ENCODE results near the gene CLCA1. TPM values are rescaled to one million over a fixed set of nuclear protein-coding genes. Genes with fewer than 3 reads are reported as not detected.

CLCA1 gene
- total and polyA plus RNA-seq, 4 donors = 0.06 to 0.10 TPM; not detected in 2

DNA sequence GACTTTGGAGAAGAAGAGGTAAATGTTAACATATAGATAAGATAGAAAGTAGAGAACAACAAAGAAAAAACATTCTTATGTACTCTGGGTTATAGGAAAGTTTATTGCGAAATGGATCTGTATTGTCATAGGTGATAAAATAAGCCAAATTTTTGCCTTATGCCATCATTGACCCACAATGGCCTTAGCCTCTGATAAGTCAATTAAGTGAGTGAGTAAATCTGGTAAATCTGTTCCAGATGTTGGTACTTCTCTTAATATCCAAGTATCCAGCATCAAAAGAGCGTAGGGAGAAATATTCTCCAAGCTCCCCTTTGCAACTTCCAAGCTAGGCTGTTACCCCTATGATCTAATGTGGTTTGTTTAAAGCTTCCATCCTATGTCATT lies 39.8 kb downstream of the CLCA1 start:
- DNase-seq (ENCODE audit: low read depth in 4 of 6, low spot score in 6 of 6) = no peak
- H3K4me1 ChIP-seq (ENCODE audit: control insufficient read depth, insufficient read depth, low read length) = peaks cover 6% of the 10 kb centered on the region
- WGBS (ENCODE audit: insufficient coverage) = no CpG with 5 or more reads among the region's 2 CpGs
- no peak overlapping the region for H3K27ac ChIP-seq (ENCODE audit: low read depth, low read length)
- no peak overlapping the region for H3K4me3 ChIP-seq (ENCODE audit: low read depth, low read length)
- H3K36me3 ChIP-seq (ENCODE audit: control insufficient read depth, insufficient read depth, low read length) = no peaks in the 10 kb centered on the region
- no peaks in the 10 kb centered on the region for H3K27me3 ChIP-seq (ENCODE audit: control insufficient read depth, insufficient read depth, low read length)
- H3K9me3 ChIP-seq (ENCODE audit: control insufficient read depth, insufficient read depth, low read length) = no peaks in the 10 kb centered on the region

DNA sequence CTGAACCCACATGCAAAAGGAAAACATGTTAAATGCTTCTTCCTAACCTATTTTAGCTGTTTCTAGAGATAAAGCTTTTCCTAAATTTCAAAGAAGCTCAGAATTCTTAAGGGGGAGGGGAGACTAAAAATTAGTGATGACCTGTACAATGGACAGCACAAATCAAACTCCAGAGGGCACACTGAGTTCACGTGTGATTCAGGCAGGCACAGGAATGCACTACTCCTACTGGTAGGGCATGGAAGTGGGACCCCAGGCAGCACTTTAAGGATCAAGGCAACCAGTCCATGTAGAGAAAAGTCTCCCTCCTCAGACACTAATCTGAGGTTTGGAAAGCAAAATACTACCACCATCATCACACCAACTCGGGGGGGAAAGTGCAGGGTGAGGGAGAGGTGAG lies 46.9 kb downstream of the CLCA1 start:
- no peaks in the 10 kb centered on the region for H3K27me3 ChIP-seq (ENCODE audit: control insufficient read depth, insufficient read depth, low read length)
- no peaks in the 10 kb centered on the region for H3K4me1 ChIP-seq (ENCODE audit: control insufficient read depth, insufficient read depth, low read length)
- no CpG with 5 or more reads among the region's 2 CpGs for WGBS (ENCODE audit: insufficient coverage)
- no peak for DNase-seq (ENCODE audit: low read depth in 4 of 6, low spot score in 6 of 6)
- no peaks in the 10 kb centered on the region for H3K9me3 ChIP-seq (ENCODE audit: control insufficient read depth, insufficient read depth, low read length)
- no peak overlapping the region for H3K4me3 ChIP-seq (ENCODE audit: low read depth, low read length)
- no peak overlapping the region for H3K27ac ChIP-seq (ENCODE audit: low read depth, low read length)
- H3K36me3 ChIP-seq (ENCODE audit: control insufficient read depth, insufficient read depth, low read length) = no peaks in the 10 kb centered on the region

DNA sequence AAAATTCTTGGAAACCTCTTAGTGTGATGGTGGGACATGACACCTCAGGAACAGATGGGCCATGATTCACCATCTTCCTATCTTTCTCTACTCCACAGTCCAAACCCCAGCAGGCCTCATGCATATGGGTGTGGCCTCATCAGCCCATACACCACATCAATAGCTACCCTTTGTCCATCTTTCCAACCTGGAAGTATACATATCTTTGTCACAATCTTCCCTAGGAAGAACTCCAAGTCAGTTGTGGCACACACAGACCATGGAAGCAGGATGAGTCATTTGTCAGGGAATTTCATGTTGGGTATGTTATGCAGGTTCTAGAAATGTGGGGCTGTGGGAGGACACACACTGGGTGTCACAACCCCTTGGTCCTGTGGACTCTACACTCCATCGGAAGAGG lies 47.6 kb downstream of the CLCA1 start:
- WGBS (ENCODE audit: insufficient coverage) = no CpG with 5 or more reads among the region's 1 CpG
- Histone ChIP-seq H3K27me3 (ENCODE audit: control insufficient read depth, insufficient read depth, low read length) (no peaks in the 10 kb centered on the region), H3K4me3 (ENCODE audit: low read depth, low read length) (no peak overlapping the region), H3K36me3 (ENCODE audit: control insufficient read depth, insufficient read depth, low read length) (no peaks in the 10 kb centered on the region), H3K9me3 (ENCODE audit: control insufficient read depth, insufficient read depth, low read length) (no peaks in the 10 kb centered on the region), H3K27ac (ENCODE audit: low read depth, low read length) (no peak overlapping the region), H3K4me1 (ENCODE audit: control insufficient read depth, insufficient read depth, low read length) (no peaks in the 10 kb centered on the region)
- no peak for DNase-seq (ENCODE audit: low read depth in 4 of 6, low spot score in 6 of 6)

DNA sequence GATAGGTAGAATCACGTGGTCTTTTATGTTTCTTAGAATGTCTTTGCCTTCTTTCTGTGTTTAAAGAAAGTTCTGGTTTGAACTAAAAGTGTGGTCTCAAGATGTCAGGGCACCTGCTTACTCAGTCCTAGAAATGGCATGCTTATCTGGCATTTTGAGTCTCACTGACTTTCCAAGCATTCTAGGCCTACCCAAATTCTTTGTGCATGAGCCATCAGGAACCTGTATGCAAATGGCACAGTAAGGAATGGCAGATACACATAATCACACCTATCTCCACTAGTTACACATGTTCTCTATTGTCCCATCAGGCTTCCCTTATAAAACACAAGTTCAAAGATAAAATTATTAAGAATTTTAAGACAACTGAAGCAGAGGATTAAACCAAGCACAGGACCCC lies 48.6 kb downstream of the CLCA1 start:
- no peak for DNase-seq (ENCODE audit: low read depth in 4 of 6, low spot score in 6 of 6)
- no peak overlapping the region for H3K4me3 ChIP-seq (ENCODE audit: low read depth, low read length)
- no peak overlapping the region for H3K27ac ChIP-seq (ENCODE audit: low read depth, low read length)
- H3K4me1 ChIP-seq (ENCODE audit: control insufficient read depth, insufficient read depth, low read length) = no peaks in the 10 kb centered on the region
- H3K9me3 ChIP-seq (ENCODE audit: control insufficient read depth, insufficient read depth, low read length) = no peaks in the 10 kb centered on the region
- H3K27me3 ChIP-seq (ENCODE audit: control insufficient read depth, insufficient read depth, low read length) = no peaks in the 10 kb centered on the region
- WGBS (ENCODE audit: insufficient coverage) = no CpG with 5 or more reads among the region's 1 CpG
- H3K36me3 ChIP-seq (ENCODE audit: control insufficient read depth, insufficient read depth, low read length) = no peaks in the 10 kb centered on the region

DNA sequence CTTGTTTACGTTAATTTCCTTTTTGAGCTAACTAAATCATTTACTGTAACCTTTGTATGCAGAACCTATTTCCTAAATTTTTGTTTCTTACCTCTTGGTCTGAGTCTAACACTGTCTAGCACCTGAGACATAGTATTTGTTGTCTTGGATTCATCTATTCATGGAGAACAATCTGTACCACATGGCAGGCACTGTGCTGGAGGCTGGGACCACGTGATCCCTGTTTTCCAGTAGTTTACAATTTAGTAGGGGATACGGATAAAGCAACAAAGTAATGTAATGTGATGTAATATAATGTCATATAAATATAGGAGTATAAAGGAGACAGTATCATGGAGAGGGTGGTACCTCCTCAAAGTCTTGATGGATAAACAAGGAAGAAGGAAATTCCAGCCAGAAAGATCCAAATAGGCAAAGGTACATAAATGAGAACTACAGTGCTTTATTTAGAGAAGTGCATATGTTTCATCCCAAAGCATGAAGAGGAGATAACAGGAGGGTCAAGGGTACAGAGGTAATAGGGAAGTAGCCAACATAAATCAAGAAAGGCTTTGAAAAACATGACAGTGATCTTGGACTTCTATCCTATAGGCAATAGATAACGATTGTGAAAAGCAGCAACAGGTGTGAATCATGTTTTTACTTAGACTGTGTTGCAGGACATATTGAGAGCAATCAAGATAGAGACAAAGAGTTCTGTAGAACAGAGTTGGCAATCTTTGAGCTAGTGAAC lies 52.2 kb downstream of the CLCA1 start:
- Histone ChIP-seq H3K9me3 (ENCODE audit: control insufficient read depth, insufficient read depth, low read length) (no peaks in the 10 kb centered on the region), H3K27me3 (ENCODE audit: control insufficient read depth, insufficient read depth, low read length) (no peaks in the 10 kb centered on the region), H3K36me3 (ENCODE audit: control insufficient read depth, insufficient read depth, low read length) (no peaks in the 10 kb centered on the region), H3K4me1 (ENCODE audit: control insufficient read depth, insufficient read depth, low read length) (no peaks in the 10 kb centered on the region), H3K27ac (ENCODE audit: low read depth, low read length) (no peak overlapping the region), H3K4me3 (ENCODE audit: low read depth, low read length) (no peak overlapping the region)
- 90% methylated on average over 2 of the region's 4 CpGs for WGBS (ENCODE audit: insufficient coverage)
- DNase-seq (ENCODE audit: low read depth in 4 of 6, low spot score in 6 of 6) = no peak

DNA sequence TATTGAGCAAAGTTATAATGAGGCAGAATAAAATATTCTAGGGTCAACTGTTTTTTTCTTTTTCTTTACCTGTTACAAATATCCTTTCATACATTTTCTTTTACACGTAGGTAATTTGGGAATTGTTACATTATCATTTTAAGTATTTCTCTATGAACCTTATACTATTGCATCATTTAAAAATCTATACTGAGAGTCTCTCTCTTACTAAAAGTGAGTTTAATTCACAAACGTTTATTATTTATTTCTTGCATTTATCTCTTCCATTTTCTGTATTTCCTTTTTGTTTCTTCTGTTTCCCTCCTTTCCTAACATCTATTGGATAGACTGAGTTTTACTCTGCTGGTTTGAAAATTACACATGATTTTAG lies 52.8 kb downstream of the CLCA1 start:
- no CpG with 5 or more reads among the region's 2 CpGs for WGBS (ENCODE audit: insufficient coverage)
- DNase-seq (ENCODE audit: low read depth in 4 of 6, low spot score in 6 of 6) = no peak

DNA sequence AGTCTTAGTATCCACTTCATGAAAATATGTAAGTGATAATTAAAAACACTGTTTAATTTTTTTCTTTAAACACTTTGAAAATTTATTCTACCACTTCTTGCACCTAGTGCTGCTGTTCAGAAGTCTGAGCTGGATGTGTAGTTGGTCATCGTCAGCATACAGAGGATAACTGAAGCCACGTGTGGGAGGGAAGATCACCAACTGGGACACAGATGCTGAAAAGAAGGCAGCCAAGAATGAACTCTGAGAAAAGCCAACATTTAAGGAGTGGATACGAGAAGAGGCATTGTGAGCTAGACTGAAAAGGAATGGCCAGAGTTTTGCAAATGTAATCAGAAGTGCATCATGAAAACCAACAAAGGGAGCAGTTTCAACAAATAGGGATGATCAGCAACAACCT lies 53.5 kb downstream of the CLCA1 start:
- H3K27ac ChIP-seq (ENCODE audit: low read depth, low read length) = no peak overlapping the region
- WGBS (ENCODE audit: insufficient coverage) = 71% methylated on average over 3 of the region's 3 CpGs

More for the DNA sequence above, 52.8 kb downstream of the CLCA1 start:
- Histone ChIP-seq H3K27me3 (ENCODE audit: control insufficient read depth, insufficient read depth, low read length) (no peaks in the 10 kb centered on the region), H3K27ac (ENCODE audit: low read depth, low read length) (no peak overlapping the region), H3K36me3 (ENCODE audit: control insufficient read depth, insufficient read depth, low read length) (no peaks in the 10 kb centered on the region), H3K4me1 (ENCODE audit: control insufficient read depth, insufficient read depth, low read length) (no peaks in the 10 kb centered on the region), H3K9me3 (ENCODE audit: control insufficient read depth, insufficient read depth, low read length) (no peaks in the 10 kb centered on the region), H3K4me3 (ENCODE audit: low read depth, low read length) (no peak overlapping the region)

DNA sequence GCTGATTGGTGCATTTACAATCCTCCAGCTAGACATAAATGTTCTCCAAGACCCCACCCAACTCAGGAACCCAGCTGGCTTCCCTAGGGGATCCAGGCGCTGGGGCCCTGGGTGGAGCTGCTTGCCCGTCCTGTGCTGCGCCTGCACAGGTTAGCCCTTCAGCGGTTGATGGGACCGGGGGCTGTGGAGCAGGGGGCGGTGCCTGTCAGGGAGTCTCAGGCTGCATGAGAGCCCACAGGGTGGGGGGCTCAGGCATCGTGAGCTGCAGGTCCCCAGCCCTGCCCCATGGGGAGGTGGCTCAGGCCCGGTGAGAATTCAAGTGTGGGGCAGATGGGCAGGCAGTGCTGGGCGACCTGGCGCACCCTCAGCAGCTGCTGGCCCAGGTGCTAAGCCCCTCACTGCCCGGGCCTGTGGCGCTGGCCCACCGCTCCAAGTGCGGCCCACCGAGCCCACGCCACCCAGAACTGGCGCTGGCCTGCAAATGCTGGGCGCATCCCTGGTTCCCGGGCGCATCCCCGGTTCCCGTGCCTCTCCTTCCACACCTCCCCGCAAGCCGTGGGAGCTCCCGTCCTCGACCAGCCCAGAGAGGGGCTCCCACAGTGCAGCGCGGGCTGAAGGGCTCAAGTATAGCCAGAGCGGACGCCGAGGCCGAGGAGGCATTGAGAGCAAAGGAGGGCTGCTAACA lies 55.1 kb downstream of the CLCA1 start:
- no peaks in the 10 kb centered on the region for H3K27me3 ChIP-seq (ENCODE audit: control insufficient read depth, insufficient read depth, low read length)
- H3K36me3 ChIP-seq (ENCODE audit: control insufficient read depth, insufficient read depth, low read length) = no peaks in the 10 kb centered on the region
- DNase-seq (ENCODE audit: low read depth in 4 of 6, low spot score in 6 of 6) = no peak
- H3K27ac ChIP-seq (ENCODE audit: low read depth, low read length) = no peak overlapping the region
- H3K9me3 ChIP-seq (ENCODE audit: control insufficient read depth, insufficient read depth, low read length) = no peaks in the 10 kb centered on the region
- no peaks in the 10 kb centered on the region for H3K4me1 ChIP-seq (ENCODE audit: control insufficient read depth, insufficient read depth, low read length)
- WGBS (ENCODE audit: insufficient coverage) = 98% methylated on average over 28 of the region's 32 CpGs
- no peak overlapping the region for H3K4me3 ChIP-seq (ENCODE audit: low read depth, low read length)

More for the DNA sequence above, 53.5 kb downstream of the CLCA1 start:
- Histone ChIP-seq H3K4me1 (ENCODE audit: control insufficient read depth, insufficient read depth, low read length) (no peaks in the 10 kb centered on the region), H3K36me3 (ENCODE audit: control insufficient read depth, insufficient read depth, low read length) (no peaks in the 10 kb centered on the region), H3K27me3 (ENCODE audit: control insufficient read depth, insufficient read depth, low read length) (no peaks in the 10 kb centered on the region), H3K9me3 (ENCODE audit: control insufficient read depth, insufficient read depth, low read length) (no peaks in the 10 kb centered on the region), H3K4me3 (ENCODE audit: low read depth, low read length) (no peak overlapping the region)
- DNase-seq (ENCODE audit: low read depth in 4 of 6, low spot score in 6 of 6) = no peak

DNA sequence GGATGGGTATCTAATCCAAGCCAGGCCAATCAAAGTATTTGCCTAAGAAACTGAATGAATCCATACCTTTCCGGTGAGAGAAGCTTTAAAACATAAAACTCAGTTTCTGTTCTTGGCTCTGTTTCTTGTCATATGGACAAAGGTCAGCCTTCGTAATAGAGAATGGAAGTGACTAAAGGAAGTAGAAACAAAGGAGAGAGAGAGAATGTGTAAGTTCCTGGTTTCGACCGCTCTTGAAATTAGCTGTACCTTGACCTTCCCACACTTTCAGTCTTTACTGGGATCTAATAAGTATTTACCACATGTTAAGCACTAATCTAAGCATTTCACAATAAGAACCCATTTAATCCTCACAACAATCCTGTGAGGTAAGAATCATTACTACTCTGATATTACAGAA lies 58.6 kb downstream of the CLCA1 start:
- Histone ChIP-seq H3K4me1 (ENCODE audit: control insufficient read depth, insufficient read depth, low read length) (no peaks in the 10 kb centered on the region), H3K9me3 (ENCODE audit: control insufficient read depth, insufficient read depth, low read length) (peaks cover 1% of the 10 kb centered on the region), H3K27ac (ENCODE audit: low read depth, low read length) (no peak overlapping the region), H3K27me3 (ENCODE audit: control insufficient read depth, insufficient read depth, low read length) (no peaks in the 10 kb centered on the region), H3K36me3 (ENCODE audit: control insufficient read depth, insufficient read depth, low read length) (no peaks in the 10 kb centered on the region), H3K4me3 (ENCODE audit: low read depth, low read length) (no peak overlapping the region)
- WGBS (ENCODE audit: insufficient coverage) = 100% methylated on average over 1 of the region's 4 CpGs
- DNase-seq (ENCODE audit: low read depth in 4 of 6, low spot score in 6 of 6) = no peak

DNA sequence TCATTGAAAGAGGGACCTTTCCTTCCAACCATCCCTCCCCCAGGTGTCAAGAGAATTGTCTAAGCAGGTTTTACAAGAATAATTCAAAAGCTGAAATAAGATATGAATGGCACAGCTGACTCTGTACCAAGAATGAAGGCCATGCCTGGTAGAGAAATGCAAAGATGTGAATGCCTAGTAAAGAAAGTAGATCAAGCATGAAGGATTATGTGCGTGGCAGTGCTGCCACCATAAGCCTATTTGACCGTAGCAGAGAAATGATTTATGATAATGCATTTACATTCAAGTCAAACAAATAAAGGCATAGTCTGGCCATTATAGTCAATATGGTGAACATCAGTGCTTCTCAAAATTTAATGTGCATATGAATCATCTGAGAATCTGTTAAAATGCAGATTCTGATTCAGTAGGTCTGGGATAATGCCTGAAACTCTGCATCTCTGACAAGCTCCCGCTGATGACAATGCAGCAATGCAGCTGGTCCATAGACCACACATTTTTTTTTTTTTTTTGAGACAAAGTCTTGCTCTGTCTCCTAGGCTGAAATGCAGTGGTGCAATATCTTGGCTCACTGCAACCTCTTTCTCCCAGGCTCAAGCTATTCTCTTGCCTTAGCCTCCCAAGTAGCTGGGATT lies 61.6 kb downstream of the CLCA1 start:
- H3K4me3 ChIP-seq (ENCODE audit: low read depth, low read length) = no peak overlapping the region
- no peaks in the 10 kb centered on the region for H3K4me1 ChIP-seq (ENCODE audit: control insufficient read depth, insufficient read depth, low read length)
- H3K27ac ChIP-seq (ENCODE audit: low read depth, low read length) = no peak overlapping the region
- H3K36me3 ChIP-seq (ENCODE audit: control insufficient read depth, insufficient read depth, low read length) = no peaks in the 10 kb centered on the region
- H3K9me3 ChIP-seq (ENCODE audit: control insufficient read depth, insufficient read depth, low read length) = peaks cover 1% of the 10 kb centered on the region
- no peak for DNase-seq (ENCODE audit: low read depth in 4 of 6, low spot score in 6 of 6)
- WGBS (ENCODE audit: insufficient coverage) = 50% methylated on average over 1 of the region's 3 CpGs
- no peaks in the 10 kb centered on the region for H3K27me3 ChIP-seq (ENCODE audit: control insufficient read depth, insufficient read depth, low read length)

All from spinal cord (tissue), 10 donors.